GM10266 (cell line): ENCODE data around the gene PHPT1.

Experiments
- DNase-seq: peaks from one replicate; pipeline ENCODE4 v3.0.0; 2012; ENCODE audit errors: extremely low spot score
- CTCF ChIP-seq: IDR thresholded peaks from 2 replicates; pipeline ENCODE4 v1.5.1; 2012; ENCODE audit warnings: mild to moderate bottlenecking, low read depth; ENCODE audit not compliant: control insufficient read depth, insufficient read depth; ENCODE audit errors: missing control alignments

The PHPT1 gene

GRCh38 chr9:136856541-136857141 lies 7.4 kb downstream of the PHPT1 start:
- no peak for TF ChIP-seq CTCF
- DNase-seq, result no peak

GRCh38 chr9:136857166-136857565 lies 8.0 kb downstream of the PHPT1 start:
- no peak for DNase-seq
- no peak for TF ChIP-seq CTCF

GRCh38 chr9:136857581-136858412 lies 8.6 kb downstream of the PHPT1 start:
- DNase-seq, result no peak
- TF ChIP-seq CTCF, result no peak

- no peak for TF ChIP-seq CTCF
- DNase-seq, result no peak
Measured at GRCh38 chr9:136858452-136858843, 9.2 kb downstream of the PHPT1 start.

- DNase-seq, result no peak
- TF ChIP-seq CTCF, result no peak
Measured at GRCh38 chr9:136858844-136859757, 9.9 kb downstream of the PHPT1 start.

- no peak for DNase-seq
- TF ChIP-seq CTCF, result no peak
Measured at GRCh38 chr9:136860529-136860928, 11.3 kb downstream of the PHPT1 start.
